ENCODE data around the gene OR4F6. TPM values are rescaled to one million over a fixed set of nuclear protein-coding genes. Genes with fewer than 3 reads are reported as not detected.

OR4F6 gene
- total RNA-seq, 1 experiment from 2014 or later: not detected

GRCh38 chr15:101772921-101773320 lies 30.4 kb upstream of the OR4F6 start:
- CTCF ChIA-PET: interaction anchor here (0.8 to 1.4 kb wide), 5 partner anchors 9 to 80 kb away, joined by 3 to 5 read pairs (median 4); partner anchors contain the start of gene TARS3

GRCh38 chr15:101773496-101774100 lies 29.7 kb upstream of the OR4F6 start:
- POLR2A ChIA-PET: no interaction called here
- ATAC-seq: peak; percentile 39
- CTCF ChIA-PET: interaction anchor here (0.8 to 1.4 kb wide), 5 partner anchors 8 to 80 kb away, joined by 3 to 5 read pairs (median 4); partner anchors contain the start of gene TARS3
- Mint-ChIP-seq H3K4me1 (no peaks in the 10 kb centered on the region; the same call in 1 of the 2 replicates), H3K27ac (no peak overlapping the region), H3K27me3 (ENCODE audit: low read depth) (no peaks in the 10 kb centered on the region; the same call in 1 of the 2 replicates), H3K9me3 (no peaks in the 10 kb centered on the region), H3K36me3 (no peaks in the 10 kb centered on the region), H3K4me3 (peak overlapping the region; percentile 44)
- peak; percentile 69 for DNase-seq (ENCODE audit: low spot score)
- TF ChIP-seq TEAD4 (CRISPR knock-in tag; IDR thresholded peaks at IDR 0.05): no peak
- TF ChIP-seq ZBTB21 (CRISPR knock-in tag; IDR thresholded peaks at IDR 0.05; ENCODE audit: borderline replicate concordance): no peak
- no peak for TF ChIP-seq FOXJ3 (CRISPR knock-in tag; IDR thresholded peaks at IDR 0.05; ENCODE audit: borderline replicate concordance)
- no peak for TF ChIP-seq E2F4 (CRISPR knock-in tag; IDR thresholded peaks at IDR 0.05; ENCODE audit: borderline replicate concordance, low read depth)
- TF ChIP-seq, protein P1, sequence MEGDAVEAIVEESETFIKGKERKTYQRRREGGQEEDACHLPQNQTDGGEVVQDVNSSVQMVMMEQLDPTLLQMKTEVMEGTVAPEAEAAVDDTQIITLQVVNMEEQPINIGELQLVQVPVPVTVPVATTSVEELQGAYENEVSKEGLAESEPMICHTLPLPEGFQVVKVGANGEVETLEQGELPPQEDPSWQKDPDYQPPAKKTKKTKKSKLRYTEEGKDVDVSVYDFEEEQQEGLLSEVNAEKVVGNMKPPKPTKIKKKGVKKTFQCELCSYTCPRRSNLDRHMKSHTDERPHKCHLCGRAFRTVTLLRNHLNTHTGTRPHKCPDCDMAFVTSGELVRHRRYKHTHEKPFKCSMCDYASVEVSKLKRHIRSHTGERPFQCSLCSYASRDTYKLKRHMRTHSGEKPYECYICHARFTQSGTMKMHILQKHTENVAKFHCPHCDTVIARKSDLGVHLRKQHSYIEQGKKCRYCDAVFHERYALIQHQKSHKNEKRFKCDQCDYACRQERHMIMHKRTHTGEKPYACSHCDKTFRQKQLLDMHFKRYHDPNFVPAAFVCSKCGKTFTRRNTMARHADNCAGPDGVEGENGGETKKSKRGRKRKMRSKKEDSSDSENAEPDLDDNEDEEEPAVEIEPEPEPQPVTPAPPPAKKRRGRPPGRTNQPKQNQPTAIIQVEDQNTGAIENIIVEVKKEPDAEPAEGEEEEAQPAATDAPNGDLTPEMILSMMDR (IDR thresholded peaks at IDR 0.05): 0 out of 2 replicates have a peak, but pooled peaks have one; percentile 11
- no peak for TF ChIP-seq NR2C2 (CRISPR knock-in tag; IDR thresholded peaks at IDR 0.05)
- TF ChIP-seq ESRRA (CRISPR knock-in tag; IDR thresholded peaks at IDR 0.05; ENCODE audit: borderline replicate concordance): no peak

More at GRCh38 chr15:101772921-101773320, 30.4 kb upstream of the OR4F6 start:
- no peaks in the 10 kb centered on the region for H3K36me3 Mint-ChIP-seq
- H3K4me1 Mint-ChIP-seq: no peaks in the 10 kb centered on the region; the same call in 1 of the 2 replicates
- ATAC-seq (no peak), DNase-seq (ENCODE audit: low spot score) (no peak)
- H3K27ac Mint-ChIP-seq: no peak overlapping the region
- TF ChIP-seq E2F4 (CRISPR knock-in tag; IDR thresholded peaks at IDR 0.05; ENCODE audit: borderline replicate concordance, low read depth): no peak
- TF ChIP-seq FOXJ3 (CRISPR knock-in tag; IDR thresholded peaks at IDR 0.05; ENCODE audit: borderline replicate concordance): no peak
- TF ChIP-seq USF1 (CRISPR knock-in tag; IDR thresholded peaks at IDR 0.05): no peak
- TF ChIP-seq IRF2 (CRISPR knock-in tag; IDR thresholded peaks at IDR 0.05; ENCODE audit: borderline replicate concordance, low read depth): no peak
- TF ChIP-seq, protein P2, sequence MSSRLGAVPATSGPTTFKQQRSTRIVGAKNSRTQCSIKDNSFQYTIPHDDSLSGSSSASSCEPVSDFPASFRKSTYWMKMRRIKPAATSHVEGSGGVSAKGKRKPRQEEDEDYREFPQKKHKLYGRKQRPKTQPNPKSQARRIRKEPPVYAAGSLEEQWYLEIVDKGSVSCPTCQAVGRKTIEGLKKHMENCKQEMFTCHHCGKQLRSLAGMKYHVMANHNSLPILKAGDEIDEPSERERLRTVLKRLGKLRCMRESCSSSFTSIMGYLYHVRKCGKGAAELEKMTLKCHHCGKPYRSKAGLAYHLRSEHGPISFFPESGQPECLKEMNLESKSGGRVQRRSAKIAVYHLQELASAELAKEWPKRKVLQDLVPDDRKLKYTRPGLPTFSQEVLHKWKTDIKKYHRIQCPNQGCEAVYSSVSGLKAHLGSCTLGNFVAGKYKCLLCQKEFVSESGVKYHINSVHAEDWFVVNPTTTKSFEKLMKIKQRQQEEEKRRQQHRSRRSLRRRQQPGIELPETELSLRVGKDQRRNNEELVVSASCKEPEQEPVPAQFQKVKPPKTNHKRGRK (CRISPR knock-in tag; IDR thresholded peaks at IDR 0.05; ENCODE audit: borderline replicate concordance): no peak
- TF ChIP-seq SMAD4 (CRISPR knock-in tag; IDR thresholded peaks at IDR 0.05): no peak
- POLR2A ChIA-PET: no interaction called here
- no peaks in the 10 kb centered on the region; the same call in 1 of the 2 replicates for H3K27me3 Mint-ChIP-seq (ENCODE audit: low read depth)
- no peak overlapping the region for H3K4me3 Mint-ChIP-seq
- no peaks in the 10 kb centered on the region for H3K9me3 Mint-ChIP-seq

DNA sequence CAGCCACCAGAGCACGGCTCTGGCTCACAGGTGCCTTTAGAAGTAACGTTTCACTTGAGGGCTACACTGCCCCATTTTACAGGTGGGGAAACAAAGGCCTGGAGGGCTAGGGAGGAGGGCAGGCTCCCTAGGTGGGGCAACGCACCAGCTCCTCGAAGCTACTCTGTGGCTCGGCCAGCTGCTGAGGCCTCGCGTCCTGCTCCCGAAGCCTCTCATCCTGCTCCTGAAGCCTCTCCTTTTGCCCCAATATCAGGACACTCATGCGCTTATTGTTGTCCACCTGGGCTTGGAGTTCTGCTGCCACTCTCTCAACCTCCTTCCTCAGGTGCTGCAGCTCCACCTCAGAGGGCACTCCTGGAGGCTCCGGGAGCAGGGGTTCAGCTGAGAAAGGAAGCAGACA lies 28.2 kb upstream of the OR4F6 start:
- H3K9me3 Mint-ChIP-seq: no peaks in the 10 kb centered on the region
- no peak overlapping the region for H3K4me3 Mint-ChIP-seq
- CTCF ChIA-PET: no interaction called here
- DNase-seq (ENCODE audit: low spot score) (no peak), ATAC-seq (no peak)
- H3K4me1 Mint-ChIP-seq: no peaks in the 10 kb centered on the region; the same call in 1 of the 2 replicates
- H3K36me3 Mint-ChIP-seq: no peaks in the 10 kb centered on the region
- H3K27me3 Mint-ChIP-seq (ENCODE audit: low read depth): no peaks in the 10 kb centered on the region; the same call in 1 of the 2 replicates
- H3K27ac Mint-ChIP-seq: no peak overlapping the region
- POLR2A ChIA-PET: no interaction called here
- TF ChIP-seq, protein P3, sequence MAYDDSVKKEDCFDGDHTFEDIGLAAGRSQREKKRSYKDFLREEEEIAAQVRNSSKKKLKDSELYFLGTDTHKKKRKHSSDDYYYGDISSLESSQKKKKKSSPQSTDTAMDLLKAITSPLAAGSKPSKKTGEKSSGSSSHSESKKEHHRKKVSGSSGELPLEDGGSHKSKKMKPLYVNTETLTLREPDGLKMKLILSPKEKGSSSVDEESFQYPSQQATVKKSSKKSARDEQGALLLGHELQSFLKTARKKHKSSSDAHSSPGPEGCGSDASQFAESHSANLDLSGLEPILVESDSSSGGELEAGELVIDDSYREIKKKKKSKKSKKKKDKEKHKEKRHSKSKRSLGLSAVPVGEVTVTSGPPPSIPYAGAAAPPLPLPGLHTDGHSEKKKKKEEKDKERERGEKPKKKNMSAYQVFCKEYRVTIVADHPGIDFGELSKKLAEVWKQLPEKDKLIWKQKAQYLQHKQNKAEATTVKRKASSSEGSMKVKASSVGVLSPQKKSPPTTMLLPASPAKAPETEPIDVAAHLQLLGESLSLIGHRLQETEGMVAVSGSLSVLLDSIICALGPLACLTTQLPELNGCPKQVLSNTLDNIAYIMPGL (CRISPR knock-in tag; IDR thresholded peaks at IDR 0.05): no peak
- TF ChIP-seq TP53 (CRISPR knock-in tag; IDR thresholded peaks at IDR 0.05): no peak
- no peak for TF ChIP-seq ZBTB43 (CRISPR knock-in tag; IDR thresholded peaks at IDR 0.05)
- TF ChIP-seq PRDM15 (CRISPR knock-in tag; IDR thresholded peaks at IDR 0.05): no peak
- no peak for TF ChIP-seq TEAD4 (CRISPR knock-in tag; IDR thresholded peaks at IDR 0.05)
